OCI-LY7 (cell line): ENCODE data around the gene ABCA12. TPM values are rescaled to one million over a fixed set of nuclear protein-coding genes. Genes with fewer than 3 reads are reported as not detected.

Experiments
- BruUV-seq: library from RNA; stranded (reverse); fragments of 400-500 nt; replicated peaks from 2 replicates; lab custom pipeline; 2021; lab: Mats Ljungman, UMichigan
- CTCF ChIA-PET: fragments of 300-600 bp; sonication (Branson Sonifier 250); formaldehyde crosslinking; loops from one replicate; lab custom pipeline; 2022; ENCODE audit warnings: antibody characterized with exemption; ENCODE audit not compliant: unreplicated experiment; lab: Charles Lee
- POLR2A ChIA-PET: fragments of 300-600 bp; sonication (Branson Sonifier 250); formaldehyde crosslinking; loops from one replicate; lab custom pipeline; 2022; ENCODE audit warnings: antibody characterized with exemption; lab: Charles Lee
- DNase-seq: peaks from one replicate; pipeline ENCODE4 v3.0.0-alpha.2; 2015; ENCODE audit warnings: low spot score
- H2AFZ ChIP-seq: fragments of 200-600 bp; sonication (generic), shearing (Covaris generic); 2 replicates; pipeline ENCODE4 v1.6.1; 2014; ENCODE audit warnings: mild to moderate bottlenecking, antibody characterized with exemption, low read length, moderate library complexity
- H3K27ac ChIP-seq: fragments of 200-600 bp; sonication (generic); 2 replicates; pipeline ENCODE4 v1.5.1; 2014; ENCODE audit warnings: mixed run types, low read depth, mild to moderate bottlenecking, moderate library complexity, low read length, inconsistent platforms; ENCODE audit not compliant: poor library complexity, severe bottlenecking
- H3K36me3 ChIP-seq: fragments of 200-600 bp; sonication (generic); 2 replicates; pipeline ENCODE4 v1.6.1; 2014; ENCODE audit warnings: mild to moderate bottlenecking, antibody characterized with exemption, low read length, moderate library complexity, mixed read lengths; ENCODE audit not compliant: insufficient read depth
- H3K4me1 ChIP-seq: fragments of 200-600 bp; sonication (generic); 2 replicates; pipeline ENCODE4 v1.5.1; 2014; ENCODE audit warnings: mild to moderate bottlenecking, low read length; ENCODE audit not compliant: insufficient read depth, poor library complexity, severe bottlenecking
- H3K4me2 ChIP-seq: fragments of 200-600 bp; sonication (generic); 2 replicates; pipeline ENCODE4 v1.6.1; 2014; ENCODE audit warnings: mild to moderate bottlenecking, low read length
- H3K4me3 ChIP-seq: fragments of 200-600 bp; sonication (generic); 2 replicates; pipeline ENCODE4 v1.5.1; 2014; ENCODE audit warnings: mild to moderate bottlenecking, low read depth, low read length; ENCODE audit not compliant: poor library complexity, severe bottlenecking
- H3K79me2 ChIP-seq: fragments of 200-600 bp; sonication (generic); 2 replicates; pipeline ENCODE4 v1.6.1; 2016; ENCODE audit warnings: low read depth, mild to moderate bottlenecking, low read length, moderate library complexity, mixed read lengths; ENCODE audit not compliant: insufficient read depth
- H3K9me2 ChIP-seq: fragments of 200-600 bp; sonication (generic); 2 replicates; pipeline ENCODE4 v1.6.1; 2016; ENCODE audit warnings: mild to moderate bottlenecking, low read length, mixed read lengths; ENCODE audit not compliant: insufficient read depth
- H3K9me3 ChIP-seq: fragments of 200-600 bp; sonication (generic); 2 replicates; pipeline ENCODE4 v1.6.1; 2014; ENCODE audit warnings: mild to moderate bottlenecking, mixed run types, low read length, mixed read lengths
- H4K20me1 ChIP-seq: fragments of 200-600 bp; sonication (generic); 2 replicates; pipeline ENCODE4 v1.6.1; 2014; ENCODE audit warnings: mild to moderate bottlenecking, antibody characterized with exemption, low read length, moderate library complexity, mixed read lengths; ENCODE audit not compliant: insufficient read depth
- EZH2phosphoT487 ChIP-seq: fragments of 200-600 bp; sonication (generic); IDR thresholded peaks from 2 replicates; pipeline ENCODE4 v1.6.1; 2018; ENCODE audit warnings: low read depth, borderline replicate concordance, mild to moderate bottlenecking, mixed run types, antibody characterized with exemption, low read length, moderate library complexity, mixed read lengths
- intact Hi-C: fragments of 100-400 bp; cut with micrococcal nuclease; formaldehyde crosslinking; loops from one replicate; pipeline ENCODE4 v1.10.0; 2022; ENCODE audit not compliant: unreplicated experiment
- total RNA-seq, 2 experiments: library from RNA; depleted of rRNA in 1 of 2; stranded (reverse); fragments of >200 nt in 1 of 2; shearing (Covaris generic) in 1 of 2; gene quantifications; 2 replicates each; pipeline ENCODE4 v1.2.3, GENCODE V29; 2014 to 2022
- TF ChIP-seq, protein P1 (sequence below): fragments of 200-600 bp; sonication (generic); conservative IDR thresholded peaks from 2 replicates; pipeline ENCODE4 v1.5.1; 2014; ENCODE audit warnings: mild to moderate bottlenecking, antibody characterized with exemption, low read length, moderate library complexity, mixed read lengths

ABCA12 gene
- total RNA-seq, 2 experiments from 2014 or later, result not detected

DNA sequence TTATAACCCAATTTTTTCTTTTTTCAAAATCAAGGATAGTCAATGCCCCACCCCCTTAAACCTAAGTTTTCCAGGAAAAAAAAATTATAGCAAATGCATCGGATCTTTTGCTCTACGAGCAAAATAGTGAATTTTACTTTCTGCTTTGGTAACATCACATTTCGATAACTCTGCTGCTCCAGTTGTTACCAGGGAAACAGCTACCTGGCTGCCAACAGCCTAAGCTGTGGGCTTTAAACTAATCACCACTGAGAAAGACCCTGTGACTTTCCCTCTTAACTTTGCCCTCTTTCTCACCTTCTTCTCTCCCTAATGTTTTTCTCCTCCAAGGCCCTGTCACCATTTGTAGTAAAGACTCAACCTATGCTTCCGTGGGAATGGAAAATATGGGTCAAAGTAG lies 145.5 kb downstream of the ABCA12 start:
- no peak for DNase-seq
- Histone ChIP-seq H3K4me3 (no peak overlapping the region), H3K4me2 (no peak overlapping the region), H2AFZ (no peak overlapping the region), H3K9me3 (no peaks in the 10 kb centered on the region), H3K36me3 (no peaks in the 10 kb centered on the region), H3K9me2 (no peaks in the 10 kb centered on the region), H3K27ac (no peak overlapping the region), H4K20me1 (no peaks in the 10 kb centered on the region), H3K79me2 (no peaks in the 10 kb centered on the region), H3K4me1 (peaks cover 8% of the 10 kb centered on the region)
- no peak for TF ChIP-seq EZH2phosphoT487
- TF ChIP-seq, protein P1, sequence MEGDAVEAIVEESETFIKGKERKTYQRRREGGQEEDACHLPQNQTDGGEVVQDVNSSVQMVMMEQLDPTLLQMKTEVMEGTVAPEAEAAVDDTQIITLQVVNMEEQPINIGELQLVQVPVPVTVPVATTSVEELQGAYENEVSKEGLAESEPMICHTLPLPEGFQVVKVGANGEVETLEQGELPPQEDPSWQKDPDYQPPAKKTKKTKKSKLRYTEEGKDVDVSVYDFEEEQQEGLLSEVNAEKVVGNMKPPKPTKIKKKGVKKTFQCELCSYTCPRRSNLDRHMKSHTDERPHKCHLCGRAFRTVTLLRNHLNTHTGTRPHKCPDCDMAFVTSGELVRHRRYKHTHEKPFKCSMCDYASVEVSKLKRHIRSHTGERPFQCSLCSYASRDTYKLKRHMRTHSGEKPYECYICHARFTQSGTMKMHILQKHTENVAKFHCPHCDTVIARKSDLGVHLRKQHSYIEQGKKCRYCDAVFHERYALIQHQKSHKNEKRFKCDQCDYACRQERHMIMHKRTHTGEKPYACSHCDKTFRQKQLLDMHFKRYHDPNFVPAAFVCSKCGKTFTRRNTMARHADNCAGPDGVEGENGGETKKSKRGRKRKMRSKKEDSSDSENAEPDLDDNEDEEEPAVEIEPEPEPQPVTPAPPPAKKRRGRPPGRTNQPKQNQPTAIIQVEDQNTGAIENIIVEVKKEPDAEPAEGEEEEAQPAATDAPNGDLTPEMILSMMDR, result no peak
- no TSS peak for BruUV-seq
- POLR2A ChIA-PET, result interaction anchor here (0.6 to 0.7 kb wide), 2 partner anchors 38 to 417 kb away, joined by 3 to 4 read pairs; no protein-coding TSS in a partner anchor
- CTCF ChIA-PET, result no interaction called here
- intact Hi-C loops, result no loop called here

DNA sequence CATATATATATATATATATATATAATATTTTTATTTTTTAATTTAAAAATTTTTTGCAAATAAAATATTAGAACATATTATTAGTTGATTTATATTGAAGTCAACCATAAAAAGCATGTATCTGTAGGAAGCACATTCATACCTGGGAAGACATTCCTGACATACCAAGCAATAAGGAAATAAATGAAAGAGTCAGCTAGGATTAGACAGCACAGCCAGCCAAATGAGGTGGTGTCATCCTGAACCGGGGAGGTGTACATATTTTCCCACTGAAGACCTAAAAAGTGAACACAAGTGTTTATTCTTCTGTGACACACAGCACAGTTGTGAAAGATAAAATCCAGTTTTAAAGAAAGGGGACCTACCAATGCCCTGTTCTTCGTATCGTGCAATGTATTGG lies 149.2 kb downstream of the ABCA12 start:
- H4K20me1 ChIP-seq, result no peaks in the 10 kb centered on the region
- H3K4me3 ChIP-seq, result no peak overlapping the region
- H3K9me2 ChIP-seq, result no peaks in the 10 kb centered on the region
- H3K4me2 ChIP-seq, result no peak overlapping the region
- H3K27ac ChIP-seq, result no peak overlapping the region
- no peaks in the 10 kb centered on the region for H3K79me2 ChIP-seq
- DNase-seq, result no peak
- intact Hi-C loops, result no loop called here
- no TSS peak for BruUV-seq
- no peaks in the 10 kb centered on the region for H3K4me1 ChIP-seq
- H2AFZ ChIP-seq, result no peak overlapping the region
- ChIA-PET POLR2A (no interaction called here), CTCF (no interaction called here)
- TF ChIP-seq, protein P1, result no peak
- no peak for TF ChIP-seq EZH2phosphoT487
- no peaks in the 10 kb centered on the region for H3K36me3 ChIP-seq
- H3K9me3 ChIP-seq, result no peaks in the 10 kb centered on the region

DNA sequence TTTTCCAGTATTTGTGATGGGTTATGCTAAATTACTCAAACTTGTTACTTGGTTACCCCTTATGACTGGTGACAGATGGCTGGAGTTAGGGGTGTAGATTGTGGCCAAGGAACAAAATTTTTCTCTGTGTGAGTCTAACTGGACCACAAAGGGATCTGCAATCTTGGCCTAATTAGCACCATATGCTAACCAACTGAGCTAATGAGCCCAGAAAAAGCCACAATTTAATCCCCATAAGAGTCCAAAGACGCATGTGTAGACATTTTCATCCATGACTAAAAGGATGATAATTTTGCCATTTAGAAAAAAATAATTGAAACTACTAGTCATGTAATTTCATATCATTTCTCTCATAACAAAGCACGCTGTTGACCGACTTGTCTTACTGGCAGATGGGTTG lies 151.2 kb downstream of the ABCA12 start:
- H3K4me2 ChIP-seq, result no peak overlapping the region
- H3K9me2 ChIP-seq, result no peaks in the 10 kb centered on the region
- no peaks in the 10 kb centered on the region for H3K4me1 ChIP-seq
- CTCF ChIA-PET, result no interaction called here
- POLR2A ChIA-PET, result no interaction called here
- H3K79me2 ChIP-seq, result no peaks in the 10 kb centered on the region
- no peak overlapping the region for H3K4me3 ChIP-seq
- no peaks in the 10 kb centered on the region for H4K20me1 ChIP-seq
- TF ChIP-seq EZH2phosphoT487, result no peak
- TF ChIP-seq, protein P1, result no peak
- intact Hi-C loops, result no loop called here
- no peak for DNase-seq
- no TSS peak for BruUV-seq
- H3K36me3 ChIP-seq, result no peaks in the 10 kb centered on the region
- H3K27ac ChIP-seq, result no peak overlapping the region
- no peak overlapping the region for H2AFZ ChIP-seq
- no peaks in the 10 kb centered on the region for H3K9me3 ChIP-seq
